Measurements from ENCODE around the gene PTCSC3.

Gene PTCSC3

GRCh38 chr14:36181417-36181816 is 4.9 kb upstream of the PTCSC3 start:
- no peak overlapping the region for H3K4me3 ChIP-seq (ENCODE audit: insufficient read depth, low read depth, low read length, poor library complexity, severe bottlenecking)
- H3K36me3 ChIP-seq (ENCODE audit: control insufficient read depth, insufficient read depth, low read length) = no peaks in the 10 kb centered on the region
- DNase-seq = no peak
- no peak overlapping the region for H3K27ac ChIP-seq (ENCODE audit: insufficient read depth, low read length, poor library complexity, severe bottlenecking)
- no peaks in the 10 kb centered on the region for H3K4me1 ChIP-seq (ENCODE audit: control insufficient read depth, insufficient read depth, low read length, poor library complexity, severe bottlenecking)
- H3K27me3 ChIP-seq (replicated peaks; ENCODE audit: control insufficient read depth, insufficient read depth, low read length, poor library complexity, severe bottlenecking) = no peaks in the 10 kb centered on the region
- no peaks in the 10 kb centered on the region for H3K9me3 ChIP-seq (ENCODE audit: control insufficient read depth, low read length)

- DNase-seq = no peak
- H3K4me1 ChIP-seq (ENCODE audit: control insufficient read depth, insufficient read depth, low read length, poor library complexity, severe bottlenecking) = no peaks in the 10 kb centered on the region
- H3K4me3 ChIP-seq (ENCODE audit: insufficient read depth, low read depth, low read length, poor library complexity, severe bottlenecking) = no peak overlapping the region
Observed at GRCh38 chr14:36177489-36177888, 967 bp upstream of the PTCSC3 start.

GRCh38 chr14:36174767-36175424 is 1.6 kb downstream of the PTCSC3 start:
- no peaks in the 10 kb centered on the region for H3K27me3 ChIP-seq (replicated peaks; ENCODE audit: control insufficient read depth, insufficient read depth, low read length, poor library complexity, severe bottlenecking)
- H3K36me3 ChIP-seq (ENCODE audit: control insufficient read depth, insufficient read depth, low read length) = no peaks in the 10 kb centered on the region
- H3K9me3 ChIP-seq (ENCODE audit: control insufficient read depth, low read length) = no peaks in the 10 kb centered on the region
- no peak for DNase-seq
- no peak overlapping the region for H3K4me3 ChIP-seq (ENCODE audit: insufficient read depth, low read depth, low read length, poor library complexity, severe bottlenecking)
- no peak overlapping the region for H3K27ac ChIP-seq (ENCODE audit: insufficient read depth, low read length, poor library complexity, severe bottlenecking)
- no peaks in the 10 kb centered on the region for H3K4me1 ChIP-seq (ENCODE audit: control insufficient read depth, insufficient read depth, low read length, poor library complexity, severe bottlenecking)

More at GRCh38 chr14:36177489-36177888, 967 bp upstream of the PTCSC3 start:
- Histone ChIP-seq H3K9me3 (ENCODE audit: control insufficient read depth, low read length) (no peaks in the 10 kb centered on the region), H3K36me3 (ENCODE audit: control insufficient read depth, insufficient read depth, low read length) (no peaks in the 10 kb centered on the region), H3K27me3 (replicated peaks; ENCODE audit: control insufficient read depth, insufficient read depth, low read length, poor library complexity, severe bottlenecking) (no peaks in the 10 kb centered on the region), H3K27ac (ENCODE audit: insufficient read depth, low read length, poor library complexity, severe bottlenecking) (no peak overlapping the region)

GRCh38 chr14:36173161-36173560 is 3.4 kb downstream of the PTCSC3 start:
- H3K4me1 ChIP-seq (ENCODE audit: control insufficient read depth, insufficient read depth, low read length, poor library complexity, severe bottlenecking) = no peaks in the 10 kb centered on the region
- DNase-seq = no peak
- H3K27me3 ChIP-seq (replicated peaks; ENCODE audit: control insufficient read depth, insufficient read depth, low read length, poor library complexity, severe bottlenecking) = no peaks in the 10 kb centered on the region
- H3K4me3 ChIP-seq (ENCODE audit: insufficient read depth, low read depth, low read length, poor library complexity, severe bottlenecking) = no peak overlapping the region
- H3K27ac ChIP-seq (ENCODE audit: insufficient read depth, low read length, poor library complexity, severe bottlenecking) = no peak overlapping the region
- no peaks in the 10 kb centered on the region for H3K9me3 ChIP-seq (ENCODE audit: control insufficient read depth, low read length)
- no peaks in the 10 kb centered on the region for H3K36me3 ChIP-seq (ENCODE audit: control insufficient read depth, insufficient read depth, low read length)

GRCh38 chr14:36171607-36172006 is 4.9 kb downstream of the PTCSC3 start:
- no peak overlapping the region for H3K4me3 ChIP-seq (ENCODE audit: insufficient read depth, low read depth, low read length, poor library complexity, severe bottlenecking)
- H3K27ac ChIP-seq (ENCODE audit: insufficient read depth, low read length, poor library complexity, severe bottlenecking) = no peak overlapping the region
- no peak for DNase-seq
- no peaks in the 10 kb centered on the region for H3K9me3 ChIP-seq (ENCODE audit: control insufficient read depth, low read length)
- no peaks in the 10 kb centered on the region for H3K4me1 ChIP-seq (ENCODE audit: control insufficient read depth, insufficient read depth, low read length, poor library complexity, severe bottlenecking)
- H3K27me3 ChIP-seq (replicated peaks; ENCODE audit: control insufficient read depth, insufficient read depth, low read length, poor library complexity, severe bottlenecking) = no peaks in the 10 kb centered on the region
- H3K36me3 ChIP-seq (ENCODE audit: control insufficient read depth, insufficient read depth, low read length) = no peaks in the 10 kb centered on the region

- Histone ChIP-seq H3K4me1 (ENCODE audit: control insufficient read depth, insufficient read depth, low read length, poor library complexity, severe bottlenecking) (no peaks in the 10 kb centered on the region), H3K36me3 (ENCODE audit: control insufficient read depth, insufficient read depth, low read length) (no peaks in the 10 kb centered on the region), H3K9me3 (ENCODE audit: control insufficient read depth, low read length) (no peaks in the 10 kb centered on the region), H3K27ac (ENCODE audit: insufficient read depth, low read length, poor library complexity, severe bottlenecking) (no peak overlapping the region), H3K4me3 (ENCODE audit: insufficient read depth, low read depth, low read length, poor library complexity, severe bottlenecking) (no peak overlapping the region), H3K27me3 (replicated peaks; ENCODE audit: control insufficient read depth, insufficient read depth, low read length, poor library complexity, severe bottlenecking) (no peaks in the 10 kb centered on the region)
- no peak for DNase-seq
Observed at GRCh38 chr14:36167431-36167830, 9.1 kb downstream of the PTCSC3 start.

- Histone ChIP-seq H3K4me3 (ENCODE audit: insufficient read depth, low read depth, low read length, poor library complexity, severe bottlenecking) (no peak overlapping the region), H3K27ac (ENCODE audit: insufficient read depth, low read length, poor library complexity, severe bottlenecking) (no peak overlapping the region), H3K9me3 (ENCODE audit: control insufficient read depth, low read length) (no peaks in the 10 kb centered on the region), H3K27me3 (replicated peaks; ENCODE audit: control insufficient read depth, insufficient read depth, low read length, poor library complexity, severe bottlenecking) (no peaks in the 10 kb centered on the region), H3K4me1 (ENCODE audit: control insufficient read depth, insufficient read depth, low read length, poor library complexity, severe bottlenecking) (no peaks in the 10 kb centered on the region), H3K36me3 (ENCODE audit: control insufficient read depth, insufficient read depth, low read length) (no peaks in the 10 kb centered on the region)
- no peak for DNase-seq
Observed at GRCh38 chr14:36163451-36163850, 13.1 kb downstream of the PTCSC3 start.

GRCh38 chr14:36162267-36162666 is 14.3 kb downstream of the PTCSC3 start:
- no peak overlapping the region for H3K4me3 ChIP-seq (ENCODE audit: insufficient read depth, low read depth, low read length, poor library complexity, severe bottlenecking)
- no peak overlapping the region for H3K27ac ChIP-seq (ENCODE audit: insufficient read depth, low read length, poor library complexity, severe bottlenecking)
- H3K4me1 ChIP-seq (ENCODE audit: control insufficient read depth, insufficient read depth, low read length, poor library complexity, severe bottlenecking) = no peaks in the 10 kb centered on the region
- no peaks in the 10 kb centered on the region for H3K9me3 ChIP-seq (ENCODE audit: control insufficient read depth, low read length)
- H3K36me3 ChIP-seq (ENCODE audit: control insufficient read depth, insufficient read depth, low read length) = no peaks in the 10 kb centered on the region
- DNase-seq = no peak
- H3K27me3 ChIP-seq (replicated peaks; ENCODE audit: control insufficient read depth, insufficient read depth, low read length, poor library complexity, severe bottlenecking) = no peaks in the 10 kb centered on the region

GRCh38 chr14:36161776-36162175 is 14.7 kb downstream of the PTCSC3 start:
- Histone ChIP-seq H3K27me3 (replicated peaks; ENCODE audit: control insufficient read depth, insufficient read depth, low read length, poor library complexity, severe bottlenecking) (no peaks in the 10 kb centered on the region), H3K4me1 (ENCODE audit: control insufficient read depth, insufficient read depth, low read length, poor library complexity, severe bottlenecking) (no peaks in the 10 kb centered on the region), H3K9me3 (ENCODE audit: control insufficient read depth, low read length) (no peaks in the 10 kb centered on the region), H3K4me3 (ENCODE audit: insufficient read depth, low read depth, low read length, poor library complexity, severe bottlenecking) (no peak overlapping the region), H3K27ac (ENCODE audit: insufficient read depth, low read length, poor library complexity, severe bottlenecking) (no peak overlapping the region), H3K36me3 (ENCODE audit: control insufficient read depth, insufficient read depth, low read length) (no peaks in the 10 kb centered on the region)
- DNase-seq = no peak

GRCh38 chr14:36151335-36151734 is 25.2 kb downstream of the PTCSC3 start:
- Histone ChIP-seq H3K36me3 (ENCODE audit: control insufficient read depth, insufficient read depth, low read length) (no peaks in the 10 kb centered on the region), H3K4me3 (ENCODE audit: insufficient read depth, low read depth, low read length, poor library complexity, severe bottlenecking) (no peak overlapping the region), H3K27me3 (replicated peaks; ENCODE audit: control insufficient read depth, insufficient read depth, low read length, poor library complexity, severe bottlenecking) (no peaks in the 10 kb centered on the region), H3K27ac (ENCODE audit: insufficient read depth, low read length, poor library complexity, severe bottlenecking) (no peak overlapping the region), H3K9me3 (ENCODE audit: control insufficient read depth, low read length) (no peaks in the 10 kb centered on the region), H3K4me1 (ENCODE audit: control insufficient read depth, insufficient read depth, low read length, poor library complexity, severe bottlenecking) (no peaks in the 10 kb centered on the region)
- DNase-seq = no peak
